D341Med (cell line): ENCODE results near the gene RETNLB.

Experiments used
- DNase-seq: peaks from one replicate; pipeline ENCODE4 v3.0.0; 2012; ENCODE audit warnings: low spot score

RETNLB gene, protein sequence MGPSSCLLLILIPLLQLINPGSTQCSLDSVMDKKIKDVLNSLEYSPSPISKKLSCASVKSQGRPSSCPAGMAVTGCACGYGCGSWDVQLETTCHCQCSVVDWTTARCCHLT

GRCh38 chr3:108757404-108757982, at the start of gene RETNLB:
Gene RETNLB (minus strand): TSS chr3:108757410. CDS start chr3:108757185, 225 bp downstream.
- DNase-seq: no peak

DNA sequence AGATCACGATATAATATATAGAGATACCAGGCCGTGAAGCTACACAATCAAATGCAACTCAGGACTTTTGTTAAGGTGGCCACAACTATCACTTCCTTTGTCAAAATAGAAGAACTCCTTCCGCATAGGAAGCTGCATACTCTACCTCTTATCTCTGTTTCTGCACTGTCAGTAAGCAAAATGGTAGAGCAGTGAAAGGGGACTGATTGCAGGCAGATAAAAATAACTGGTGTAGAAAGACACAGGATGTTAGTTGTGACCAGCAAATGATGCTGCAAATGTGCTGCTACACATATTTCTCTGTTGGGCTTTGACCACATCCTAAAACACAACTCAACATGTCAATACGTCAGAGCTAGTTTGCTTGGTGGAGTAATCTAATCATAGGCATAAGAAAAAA, 49.1 kb upstream of the RETNLB start:
- no peak for DNase-seq

DNA sequence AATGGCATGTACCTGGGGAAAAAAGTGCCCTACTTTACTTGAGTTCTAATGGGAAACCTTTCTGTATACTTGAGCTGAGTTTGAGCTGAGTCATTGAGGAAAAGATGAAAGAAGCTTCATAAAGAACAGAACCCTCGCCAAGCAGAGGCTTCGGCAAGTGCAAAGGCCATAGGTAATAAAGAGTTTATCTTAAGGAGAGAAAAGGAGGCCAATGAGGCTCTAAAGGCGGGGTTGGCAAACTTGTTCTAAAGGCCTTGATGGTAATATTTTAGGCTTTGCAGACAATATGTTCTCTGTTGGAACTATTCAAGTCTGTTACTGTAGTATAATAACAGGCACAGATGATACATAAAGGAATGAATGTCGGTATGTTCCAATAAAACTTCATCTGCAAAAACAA, 47.8 kb upstream of the RETNLB start:
- no peak for DNase-seq

GRCh38 chr3:108804437-108804836, 47.2 kb upstream of the RETNLB start:
- DNase-seq: no peak

DNA sequence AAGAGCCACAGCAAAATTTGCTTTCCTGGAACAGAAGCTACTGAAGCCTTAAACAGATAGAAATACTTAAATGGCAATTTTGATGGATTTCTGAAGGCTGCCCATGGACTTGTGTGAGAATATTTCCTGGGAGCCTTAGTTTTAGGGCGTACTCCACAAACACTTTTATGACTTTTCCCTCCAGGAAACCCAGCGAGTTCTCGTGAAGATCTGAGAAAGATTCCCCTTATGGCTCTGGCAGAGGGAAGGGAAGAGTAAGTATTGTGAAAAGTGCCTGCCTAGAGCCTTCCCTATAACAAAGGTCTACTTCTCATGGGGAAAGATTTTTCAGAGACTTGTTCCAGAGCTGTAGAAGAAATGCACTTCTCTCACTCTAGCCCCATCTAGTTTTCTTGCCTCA, 34.3 kb upstream of the RETNLB start:
- DNase-seq: no peak

DNA sequence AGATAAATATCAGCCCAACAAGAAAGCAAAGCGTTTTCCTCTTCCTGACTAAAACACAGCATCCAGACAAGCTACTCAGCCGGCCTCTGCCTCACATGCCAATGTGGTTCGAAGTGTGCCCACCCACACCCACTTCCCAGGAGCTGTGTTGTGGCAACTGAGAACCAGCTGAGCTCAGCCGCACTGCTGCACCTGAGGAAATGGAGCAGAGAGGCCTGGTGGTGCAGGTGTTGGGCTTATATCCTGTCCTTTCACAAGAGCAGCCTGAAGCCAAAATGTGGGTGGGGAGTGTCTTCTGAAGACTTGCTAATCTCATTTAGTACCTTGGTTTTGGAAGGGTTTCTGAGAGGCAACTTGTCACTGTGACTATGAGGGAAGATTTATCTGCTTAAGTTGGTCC, 23.0 kb upstream of the RETNLB start:
- DNase-seq: no peak

DNA sequence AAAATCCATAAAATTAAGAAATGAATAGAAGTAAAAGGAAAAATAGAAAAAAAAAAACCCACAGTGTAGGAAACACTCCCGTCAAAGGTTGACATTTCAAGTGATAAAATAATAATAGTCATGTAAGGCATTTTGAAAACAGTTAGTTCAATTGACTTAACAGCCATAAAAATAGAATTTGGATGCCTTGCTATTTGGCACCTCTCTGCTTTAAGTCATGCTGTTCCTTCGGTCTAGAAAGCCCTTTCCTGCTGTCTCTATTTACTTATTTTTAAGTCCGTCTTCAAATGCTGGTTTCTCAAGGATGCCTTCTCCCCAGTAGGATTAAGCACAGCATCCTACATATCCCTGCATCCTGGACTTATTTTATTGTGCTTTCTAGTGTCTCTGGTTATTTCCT, 22.3 kb upstream of the RETNLB start:
- no peak for DNase-seq

DNA sequence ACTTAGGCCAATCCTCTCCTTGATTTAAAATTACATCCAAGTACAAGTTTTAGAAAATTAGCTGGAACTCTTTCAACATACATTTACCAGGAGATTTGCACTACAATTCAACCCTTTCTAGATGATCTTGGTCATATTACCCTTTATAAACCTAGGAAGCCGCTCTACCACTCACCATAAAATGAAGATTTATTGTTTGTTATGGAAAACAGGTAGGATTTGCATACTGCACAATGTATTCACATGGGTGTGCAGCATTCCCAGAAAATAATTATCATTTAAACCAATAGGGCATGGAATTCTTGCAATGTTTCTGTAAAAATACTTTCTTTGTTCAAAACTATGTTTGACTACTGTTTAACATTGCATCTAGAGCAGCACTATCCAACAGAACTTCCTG, 18.4 kb upstream of the RETNLB start:
- no peak for DNase-seq

GRCh38 chr3:108767253-108767652, 10.0 kb upstream of the RETNLB start:
- no peak for DNase-seq

DNA sequence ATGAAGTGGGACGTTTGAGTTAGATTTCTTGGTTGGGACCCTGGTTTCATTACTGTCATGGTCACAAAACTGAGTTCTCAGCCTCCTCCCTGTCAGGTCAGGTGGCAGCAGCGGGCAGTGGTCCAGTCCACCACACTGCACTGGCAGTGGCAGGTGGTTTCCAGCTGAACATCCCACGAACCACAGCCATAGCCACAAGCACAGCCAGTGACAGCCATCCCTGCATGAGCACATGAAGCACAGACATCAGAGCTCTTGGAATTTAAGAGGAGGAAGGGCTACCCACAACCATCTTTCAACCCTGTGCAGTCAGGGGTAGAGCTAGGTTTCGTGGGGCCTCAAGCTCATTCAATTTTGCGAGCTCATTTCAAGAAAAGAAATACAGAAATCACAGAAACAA, 1.5 kb downstream of the RETNLB start:
- no peak for DNase-seq

- DNase-seq: no peak
These were observed 12.4 kb downstream of the RETNLB start for GRCh38 chr3:108744762-108745161.

- DNase-seq: no peak
These were observed 14.3 kb downstream of the RETNLB start for GRCh38 chr3:108742929-108743328.

GRCh38 chr3:108736821-108737220, 20.4 kb downstream of the RETNLB start:
- no peak for DNase-seq

- DNase-seq: no peak
These were observed 28.3 kb downstream of the RETNLB start for GRCh38 chr3:108728934-108729333.

DNA sequence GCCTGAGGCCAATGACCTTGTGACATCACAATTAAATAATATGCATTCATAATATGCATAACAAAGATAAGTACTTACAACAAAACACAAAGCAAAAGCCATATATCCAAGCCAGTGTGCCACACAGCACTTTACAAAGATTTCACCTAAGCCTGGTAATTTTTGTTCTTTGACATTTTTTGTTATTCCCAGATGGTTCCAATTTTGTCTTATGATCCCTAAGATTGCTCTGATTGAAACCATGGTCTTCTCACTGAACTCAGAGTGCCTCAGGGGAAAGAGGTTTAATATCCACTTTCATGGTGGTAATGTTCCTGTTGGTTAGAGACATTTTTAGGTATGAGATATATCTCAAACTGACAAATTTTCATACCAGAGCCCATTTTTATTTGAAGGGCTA, 29.1 kb downstream of the RETNLB start:
- DNase-seq: no peak

- DNase-seq: no peak
These were observed 33.1 kb downstream of the RETNLB start for GRCh38 chr3:108724101-108724500.

GRCh38 chr3:108722724-108723123, 34.5 kb downstream of the RETNLB start:
- no peak for DNase-seq

GRCh38 chr3:108719178-108719806, 37.9 kb downstream of the RETNLB start:
- no peak for DNase-seq

DNA sequence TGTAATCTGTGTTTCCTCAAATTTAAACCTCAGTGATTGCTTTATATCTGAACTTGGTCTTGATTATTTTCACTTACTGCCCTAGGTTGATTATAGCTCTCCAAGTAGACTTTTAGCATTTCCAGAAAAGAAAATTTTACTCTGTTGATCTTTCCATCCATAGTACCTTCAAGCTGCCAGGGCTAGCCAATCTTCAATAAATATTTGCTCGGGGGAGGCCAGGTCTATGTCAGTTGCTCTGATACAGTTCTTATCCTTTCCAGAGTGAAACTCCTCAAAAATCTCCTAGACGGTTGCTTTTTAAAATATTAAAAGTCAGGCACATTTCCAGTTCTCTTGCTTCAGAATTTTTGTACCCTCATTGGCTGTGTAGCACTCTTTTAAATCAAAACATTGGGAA, 38.8 kb downstream of the RETNLB start:
- DNase-seq: no peak

DNA sequence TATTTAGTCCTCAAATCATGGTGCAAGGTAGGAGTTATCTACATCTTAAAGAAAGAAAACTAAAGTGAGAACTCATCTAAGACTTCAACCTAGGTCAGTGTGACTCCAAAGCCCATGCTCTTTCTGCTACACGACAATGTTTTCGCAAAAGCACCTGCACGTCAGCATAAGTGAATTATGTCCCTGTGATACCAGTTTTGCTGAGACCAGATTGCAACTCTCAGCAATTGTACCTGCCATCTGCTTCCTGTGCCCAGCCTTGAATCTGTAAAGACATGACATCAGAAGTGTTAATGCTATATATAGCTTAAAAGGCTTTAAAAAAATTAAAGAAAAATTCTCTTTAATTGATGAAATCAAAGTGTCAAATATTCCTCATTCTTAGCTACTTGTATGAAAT, 43.4 kb downstream of the RETNLB start:
- no peak for DNase-seq

DNA sequence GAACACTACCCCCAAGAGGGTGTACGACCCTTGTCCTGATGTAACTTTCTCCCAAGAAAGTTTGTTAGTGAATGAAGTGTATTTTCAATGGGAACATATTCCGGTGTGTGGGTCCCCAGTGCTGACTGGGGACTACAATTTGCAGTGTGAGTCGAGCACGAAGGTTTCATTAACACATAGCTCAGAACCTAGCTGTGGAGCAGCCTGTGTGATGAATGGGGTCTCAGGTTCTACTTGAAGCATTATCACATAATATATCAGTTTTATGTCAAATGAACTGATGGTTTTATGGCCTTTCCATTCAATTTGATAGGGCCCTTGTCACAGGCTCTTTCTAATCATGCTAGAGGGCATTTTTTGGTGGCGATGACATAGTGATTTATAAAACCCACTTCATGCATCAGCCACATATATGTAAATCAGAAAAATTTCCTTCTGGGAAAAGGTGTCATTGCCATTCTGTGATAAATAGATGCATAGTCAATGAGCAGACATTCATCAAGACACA, 44.1 kb downstream of the RETNLB start:
- DNase-seq: no peak
